Bronchial epithelial cell (primary cell): Measurements from ENCODE around the gene INSM2. TPM values are rescaled to one million over a fixed set of nuclear protein-coding genes. Genes with fewer than 3 reads are reported as not detected.

Experiments used
- DNase-seq: peaks from one replicate; pipeline ENCODE4 v3.0.0-alpha.2; 2010; ENCODE audit warnings: low read depth
- FAIRE-seq: peaks from 2 replicates; lab custom pipeline; 2011; peaks lifted over from hg19 to GRCh38; lab: Jason Lieb, UNC
- H3K27me3 ChIP-seq: 2 replicates; pipeline ENCODE4 v1.5.1; 2011; ENCODE audit warnings: low read length; ENCODE audit not compliant: control insufficient read depth, insufficient read depth
- H3K36me3 ChIP-seq: 2 replicates; pipeline ENCODE4 v1.5.1; 2011; ENCODE audit warnings: low read length; ENCODE audit not compliant: control insufficient read depth, insufficient read depth
- H3K4me3 ChIP-seq: 2 replicates; pipeline ENCODE4 v1.5.1; 2011; ENCODE audit warnings: mild to moderate bottlenecking, low read depth, low read length, control low read depth
- CTCF ChIP-seq: IDR thresholded peaks from 2 replicates; pipeline ENCODE4 v1.5.1; 2011; ENCODE audit warnings: mild to moderate bottlenecking, moderate library complexity, low read length, control low read depth, inconsistent platforms; ENCODE audit not compliant: insufficient read depth, severe bottlenecking
- total RNA-seq: library from RNA; depleted of rRNA; stranded (reverse); fragments of >200 nt; gene quantifications from 2 replicates; pipeline ENCODE4 v1.2.1, GENCODE V29; 2014

INSM2 gene
- total RNA-seq, 1 donor from 2014 or later: not detected

- H3K4me3 ChIP-seq: no peak overlapping the region
- H3K36me3 ChIP-seq: no peaks in the 10 kb centered on the region
- no peak for TF ChIP-seq CTCF
- no peak for FAIRE-seq
- H3K27me3 ChIP-seq: no peaks in the 10 kb centered on the region
- no peak for DNase-seq
Observed at GRCh38 chr14:35504260-35504659, 29.7 kb upstream of the INSM2 start.

GRCh38 chr14:35506461-35506860 lies 27.5 kb upstream of the INSM2 start:
- H3K27me3 ChIP-seq: no peaks in the 10 kb centered on the region
- no peaks in the 10 kb centered on the region for H3K36me3 ChIP-seq
- no peak for TF ChIP-seq CTCF
- H3K4me3 ChIP-seq: no peak overlapping the region
- FAIRE-seq: no peak
- DNase-seq: no peak

GRCh38 chr14:35506927-35507326 lies 27.0 kb upstream of the INSM2 start:
- DNase-seq (peak; percentile 47), FAIRE-seq (peak; percentile 64)
- Histone ChIP-seq H3K36me3 (no peaks in the 10 kb centered on the region), H3K27me3 (no peaks in the 10 kb centered on the region), H3K4me3 (no peak overlapping the region)
- no peak for TF ChIP-seq CTCF

GRCh38 chr14:35509846-35510245 lies 24.1 kb upstream of the INSM2 start:
- no peak overlapping the region for H3K4me3 ChIP-seq
- FAIRE-seq (no peak), DNase-seq (no peak)
- H3K27me3 ChIP-seq: no peaks in the 10 kb centered on the region
- H3K36me3 ChIP-seq: no peaks in the 10 kb centered on the region
- TF ChIP-seq CTCF: no peak

- Histone ChIP-seq H3K36me3 (no peaks in the 10 kb centered on the region), H3K27me3 (no peaks in the 10 kb centered on the region), H3K4me3 (no peak overlapping the region)
- no peak for TF ChIP-seq CTCF
- FAIRE-seq (no peak), DNase-seq (no peak)
Observed at GRCh38 chr14:35512765-35513164, 21.2 kb upstream of the INSM2 start.

GRCh38 chr14:35515916-35516315 lies 18.0 kb upstream of the INSM2 start:
- DNase-seq: no peak
- H3K4me3 ChIP-seq: no peak overlapping the region
- no peak for FAIRE-seq
- TF ChIP-seq CTCF: no peak
- no peaks in the 10 kb centered on the region for H3K36me3 ChIP-seq
- no peaks in the 10 kb centered on the region for H3K27me3 ChIP-seq
